GM23248 (cell line): ENCODE data around the gene ATP2C2. TPM values are rescaled to one million over a fixed set of nuclear protein-coding genes. Genes with fewer than 3 reads are reported as not detected.

Experiments used
- DNase-seq: peaks from one replicate; pipeline ENCODE4 v3.0.0-alpha.2; 2015
- H2AFZ ChIP-seq: fragments of 200-600 bp; sonication (generic); 2 replicates; pipeline ENCODE4 v1.6.1; 2016; ENCODE audit warnings: antibody characterized with exemption
- H3F3A ChIP-seq: fragments of 200-600 bp; sonication (generic); 2 replicates; pipeline ENCODE4 v1.6.1; 2016; ENCODE audit warnings: mild to moderate bottlenecking, antibody characterized with exemption, mixed run types; ENCODE audit not compliant: insufficient read depth
- H3K27ac ChIP-seq: fragments of 200-600 bp; sonication (generic); 2 replicates; pipeline ENCODE4 v1.5.1; 2016; ENCODE audit warnings: mild to moderate bottlenecking
- H3K27me3 ChIP-seq: fragments of 200-600 bp; sonication (generic); replicated peaks from 2 replicates; pipeline ENCODE4 v1.6.1; 2016; ENCODE audit warnings: mild to moderate bottlenecking; ENCODE audit not compliant: insufficient read depth
- H3K36me3 ChIP-seq: fragments of 200-600 bp; sonication (generic); 2 replicates; pipeline ENCODE4 v1.6.1; 2016; ENCODE audit warnings: low read depth, mild to moderate bottlenecking
- H3K4me1 ChIP-seq: fragments of 200-600 bp; sonication (generic); 2 replicates; pipeline ENCODE4 v1.6.1; 2016; ENCODE audit warnings: mild to moderate bottlenecking; ENCODE audit not compliant: insufficient read depth
- H3K4me2 ChIP-seq: fragments of 200-600 bp; sonication (generic); one replicate; pipeline ENCODE4 v1.6.1; 2016; ENCODE audit warnings: mild to moderate bottlenecking; ENCODE audit not compliant: unreplicated experiment
- H3K4me3 ChIP-seq: fragments of 200-600 bp; sonication (generic); 2 replicates; pipeline ENCODE4 v1.5.1; 2016; ENCODE audit warnings: mild to moderate bottlenecking
- H3K79me2 ChIP-seq: fragments of 200-600 bp; sonication (generic); 2 replicates; pipeline ENCODE4 v1.6.1; 2016; ENCODE audit warnings: mild to moderate bottlenecking; ENCODE audit not compliant: insufficient read depth
- H3K9ac ChIP-seq: fragments of 200-600 bp; sonication (generic); 2 replicates; pipeline ENCODE4 v1.6.1; 2016; ENCODE audit warnings: mild to moderate bottlenecking
- H3K9me2 ChIP-seq: fragments of 200-600 bp; sonication (generic); 2 replicates; pipeline ENCODE4 v1.6.1; 2016; ENCODE audit warnings: mixed run types, mild to moderate bottlenecking, moderate library complexity; ENCODE audit not compliant: insufficient read depth
- H3K9me3 ChIP-seq: fragments of 200-600 bp; sonication (generic); one replicate; pipeline ENCODE4 v1.6.1; 2017; ENCODE audit warnings: low read depth
- H4K20me1 ChIP-seq: fragments of 200-600 bp; sonication (generic); 2 replicates; pipeline ENCODE4 v1.6.0; 2016; ENCODE audit not compliant: insufficient read depth
- EZH2 ChIP-seq: fragments of 200-600 bp; sonication (generic); IDR thresholded peaks from 2 replicates; pipeline ENCODE4 v1.6.1; 2018; ENCODE audit warnings: antibody characterized with exemption, mild to moderate bottlenecking; ENCODE audit not compliant: insufficient read depth, poor library complexity, severe bottlenecking
- EZH2phosphoT487 ChIP-seq: fragments of 200-600 bp; sonication (generic); IDR thresholded peaks from 2 replicates; pipeline ENCODE4 v1.6.1; 2018; ENCODE audit warnings: antibody characterized with exemption, moderate library complexity, mild to moderate bottlenecking, low read depth; ENCODE audit not compliant: insufficient read depth
- WGBS, 2 experiments: methylation state at CpG; one replicate each; pipeline ENCODE4 v1.1.6; 2015 to 2017; ENCODE audit warnings: low lambda C conversion rate in 2 of 2, low coverage in 1 of 2; ENCODE audit errors: missing lambda C conversion rate in 2 of 2; 5-methylcytosine and 5-hydroxymethylcytosine counted together
- in situ Hi-C: fragments of 300-500 bp; cut with MboI; formaldehyde crosslinking; loops from 2 replicates; pipeline ENCODE4 v1.15.0; 2020
- polyA plus RNA-seq: library from polyadenylated mRNA; unstranded; fragments of >200 nt; fragmentation: Nextera tagmentation; extraction: Ambion mirVana; gene quantifications from 2 replicates; pipeline ENCODE4 v1.2.1, GENCODE V29; 2016
- total RNA-seq: library from RNA; depleted of rRNA; stranded (reverse); fragments of >200 nt; shearing (Covaris generic); gene quantifications from 2 replicates; pipeline ENCODE4 v1.2.3, GENCODE V29; 2014

The ATP2C2 gene
- total and polyA plus RNA-seq, 2 experiments from 2014 or later: 0.84 TPM; not detected in 1

DNA sequence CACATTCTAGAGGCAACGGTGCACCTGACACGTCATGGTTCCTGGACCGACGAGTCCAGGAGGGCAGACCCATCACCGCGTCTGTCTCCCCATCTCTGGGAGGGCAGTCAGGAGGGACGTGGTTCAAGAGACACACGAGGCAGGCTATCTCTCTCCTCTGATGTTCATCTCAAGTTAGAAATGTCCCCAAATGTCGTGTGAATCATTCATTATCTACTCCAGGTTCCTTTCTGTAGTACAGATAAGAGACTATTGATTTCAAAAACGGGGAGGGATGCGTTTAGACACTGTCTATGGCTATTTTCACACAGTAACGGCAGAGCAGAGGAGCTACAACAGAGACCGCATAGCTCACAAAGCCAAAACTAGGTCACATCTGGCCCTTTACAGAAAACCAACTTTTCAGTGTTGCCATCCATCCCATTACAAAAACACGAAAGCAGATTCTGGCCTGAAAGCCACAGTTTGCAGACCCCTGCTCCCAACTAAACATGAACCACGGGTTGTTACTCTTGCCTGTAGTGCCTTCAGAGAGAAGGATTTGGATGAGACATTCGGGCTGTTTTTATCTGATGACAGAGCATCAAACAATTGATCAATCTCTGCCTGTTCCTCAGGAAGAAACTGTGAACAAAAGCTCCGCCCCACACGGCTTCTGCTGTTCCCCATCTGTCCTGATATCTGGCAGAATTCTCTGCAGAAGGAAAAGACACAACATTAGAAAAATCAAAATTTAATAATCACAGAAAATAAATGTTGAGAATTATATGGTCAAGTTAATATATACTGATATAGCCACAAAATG is 129.3 kb downstream of the ATP2C2 start:
- DNase-seq: no peak
- Histone ChIP-seq H3K4me3 (no peak overlapping the region), H3K9me2 (no peaks in the 10 kb centered on the region), H3F3A (peaks cover 6% of the 10 kb centered on the region; the same call in 1 of the 2 replicates), H4K20me1 (no peaks in the 10 kb centered on the region), H3K9me3 (no peaks in the 10 kb centered on the region), H3K9ac (no peak overlapping the region), H3K27me3 (no peaks in the 10 kb centered on the region), H3K27ac (no peak overlapping the region), H3K4me1 (peaks cover 19% of the 10 kb centered on the region), H2AFZ (no peak overlapping the region), H3K79me2 (peaks cover 80% of the 10 kb centered on the region), H3K36me3 (peaks cover 66% of the 10 kb centered on the region), H3K4me2 (no peak overlapping the region)
- 84 to 86% methylated on average over 18 of the region's 18 CpGs for WGBS, 2 experiments
- TF ChIP-seq EZH2phosphoT487: no peak
- TF ChIP-seq EZH2: no peak
- in situ Hi-C loops: no loop called here

DNA sequence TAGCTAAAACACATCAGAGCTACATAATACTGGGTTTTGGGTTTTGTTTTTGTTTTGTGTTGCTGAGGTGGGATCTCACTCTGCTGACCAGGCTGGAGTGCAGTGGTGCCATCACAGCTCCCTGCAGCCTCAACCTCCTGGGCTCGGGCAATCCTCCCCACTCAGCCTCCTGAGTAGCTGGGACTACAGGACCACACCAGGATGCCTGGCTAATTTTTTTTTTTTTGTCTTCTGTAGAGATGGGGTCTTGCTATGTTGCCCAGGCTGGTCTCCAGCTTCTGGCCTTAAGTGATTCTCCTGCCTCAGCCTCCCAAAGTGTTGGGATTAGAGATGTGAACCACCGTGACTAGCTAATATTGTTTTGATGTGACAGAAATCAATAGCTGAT is 129.9 kb downstream of the ATP2C2 start:
- WGBS, 2 experiments: 93 to 96% methylated on average over 2 of the region's 2 CpGs
- peaks cover 25% of the 10 kb centered on the region for H3K4me1 ChIP-seq
- no peaks in the 10 kb centered on the region for H3K27me3 ChIP-seq
- H4K20me1 ChIP-seq: no peaks in the 10 kb centered on the region
- TF ChIP-seq EZH2phosphoT487: no peak
- TF ChIP-seq EZH2: no peak
- peaks cover 60% of the 10 kb centered on the region for H3K36me3 ChIP-seq
- H3K4me3 ChIP-seq: no peak overlapping the region
- H3K27ac ChIP-seq: no peak overlapping the region
- H3K79me2 ChIP-seq: peaks cover 86% of the 10 kb centered on the region
- no peak overlapping the region for H3K4me2 ChIP-seq
- H3K9me2 ChIP-seq: no peaks in the 10 kb centered on the region
- peaks cover 12% of the 10 kb centered on the region for H3F3A ChIP-seq
- in situ Hi-C loops: no loop called here
- no peak overlapping the region for H2AFZ ChIP-seq
- DNase-seq: no peak
- no peak overlapping the region for H3K9ac ChIP-seq
- H3K9me3 ChIP-seq: no peaks in the 10 kb centered on the region

- H3K27ac ChIP-seq: no peak overlapping the region
- H4K20me1 ChIP-seq: no peaks in the 10 kb centered on the region
- WGBS, 2 experiments: 89% methylated on average over 13 of the region's 13 CpGs
- TF ChIP-seq EZH2phosphoT487 (no peak), EZH2 (no peak)
- no peaks in the 10 kb centered on the region for H3K9me2 ChIP-seq
- H3K9ac ChIP-seq: no peak overlapping the region
- H2AFZ ChIP-seq: no peak overlapping the region
- peaks cover 52% of the 10 kb centered on the region for H3K36me3 ChIP-seq
- peaks cover 94% of the 10 kb centered on the region for H3K79me2 ChIP-seq
- H3K4me1 ChIP-seq: peaks cover 29% of the 10 kb centered on the region
- H3K27me3 ChIP-seq: no peaks in the 10 kb centered on the region
- no peaks in the 10 kb centered on the region for H3K9me3 ChIP-seq
- DNase-seq: no peak
- H3K4me3 ChIP-seq: no peak overlapping the region
- peaks cover 15% of the 10 kb centered on the region for H3F3A ChIP-seq
- in situ Hi-C loops: no loop called here
- H3K4me2 ChIP-seq: no peak overlapping the region
These were observed 130.7 kb downstream of the ATP2C2 start for GRCh38 chr16:84498859-84499620.

- Histone ChIP-seq H3K9ac (no peak overlapping the region), H3K79me2 (peaks cover 93% of the 10 kb centered on the region), H3K27me3 (no peaks in the 10 kb centered on the region), H4K20me1 (no peaks in the 10 kb centered on the region), H3K27ac (no peak overlapping the region), H3F3A (peaks cover 10% of the 10 kb centered on the region), H3K9me2 (no peaks in the 10 kb centered on the region), H3K4me2 (no peak overlapping the region), H3K9me3 (no peaks in the 10 kb centered on the region), H3K4me3 (no peak overlapping the region), H3K4me1 (peaks cover 29% of the 10 kb centered on the region), H2AFZ (no peak overlapping the region), H3K36me3 (peaks cover 46% of the 10 kb centered on the region)
- TF ChIP-seq EZH2 (no peak), EZH2phosphoT487 (no peak)
- WGBS, 2 experiments: 95% methylated on average over 15 of the region's 15 CpGs
- in situ Hi-C loops: no loop called here
- no peak for DNase-seq
These were observed 131.3 kb downstream of the ATP2C2 start for GRCh38 chr16:84499638-84500037.
